Nephron (organoid): ENCODE data around the gene WASL.

Experiments used
- H3K27ac Mint-ChIP-seq, 3 experiments: 2 replicates each; pipeline ENCODE4 v1.8.0; 2020; ENCODE audit warnings: mixed read lengths in 3 of 3, mild to moderate bottlenecking in 2 of 3, moderate library complexity in 1 of 3
- H3K27me3 Mint-ChIP-seq: 2 replicates; pipeline ENCODE4 v1.8.0; 2021; ENCODE audit warnings: low read depth, mild to moderate bottlenecking, moderate library complexity, mixed read lengths
- H3K36me3 Mint-ChIP-seq: 2 replicates; pipeline ENCODE4 v1.8.0; 2020; ENCODE audit warnings: low read depth, mixed read lengths
- H3K4me1 Mint-ChIP-seq: 2 replicates; pipeline ENCODE4 v1.8.0; 2020; ENCODE audit warnings: mixed read lengths
- H3K4me3 Mint-ChIP-seq, 3 experiments: 2 replicates each; pipeline ENCODE4 v1.8.0; 2020; ENCODE audit warnings: mild to moderate bottlenecking in 3 of 3, mixed read lengths in 3 of 3, moderate library complexity in 2 of 3
- H3K9me3 Mint-ChIP-seq: 2 replicates; pipeline ENCODE4 v1.8.0; 2020; ENCODE audit warnings: mixed read lengths
- TF ChIP-seq, protein P1 (sequence below), 3 experiments: fragments of 200-600 bp; sonication (generic); IDR thresholded peaks; one replicate each; pipeline ENCODE4 v1.5.0; 2021; ENCODE audit warnings: antibody characterized with exemption in 3 of 3; ENCODE audit not compliant: unreplicated experiment in 3 of 3

WASL gene

DNA sequence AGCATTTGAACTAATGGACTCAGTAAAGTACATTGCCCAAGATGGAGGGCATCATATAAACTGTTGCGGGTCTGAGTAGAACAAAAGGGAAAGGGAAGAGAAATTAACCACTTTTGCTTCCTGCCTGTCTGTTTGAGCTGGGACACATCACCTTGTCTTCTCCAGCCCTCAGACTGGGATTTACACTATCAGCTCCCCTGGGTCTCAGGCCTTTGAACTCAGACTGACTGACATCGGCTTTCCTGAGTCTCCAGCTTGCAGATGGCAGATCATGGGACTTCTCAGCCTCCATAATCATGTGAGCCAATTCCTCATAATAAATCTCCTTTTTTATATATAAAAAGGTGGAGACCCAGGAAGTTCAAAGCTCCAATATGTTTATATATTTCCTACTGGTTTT lies 23.0 kb upstream of the WASL start:
- TF ChIP-seq, protein P1, sequence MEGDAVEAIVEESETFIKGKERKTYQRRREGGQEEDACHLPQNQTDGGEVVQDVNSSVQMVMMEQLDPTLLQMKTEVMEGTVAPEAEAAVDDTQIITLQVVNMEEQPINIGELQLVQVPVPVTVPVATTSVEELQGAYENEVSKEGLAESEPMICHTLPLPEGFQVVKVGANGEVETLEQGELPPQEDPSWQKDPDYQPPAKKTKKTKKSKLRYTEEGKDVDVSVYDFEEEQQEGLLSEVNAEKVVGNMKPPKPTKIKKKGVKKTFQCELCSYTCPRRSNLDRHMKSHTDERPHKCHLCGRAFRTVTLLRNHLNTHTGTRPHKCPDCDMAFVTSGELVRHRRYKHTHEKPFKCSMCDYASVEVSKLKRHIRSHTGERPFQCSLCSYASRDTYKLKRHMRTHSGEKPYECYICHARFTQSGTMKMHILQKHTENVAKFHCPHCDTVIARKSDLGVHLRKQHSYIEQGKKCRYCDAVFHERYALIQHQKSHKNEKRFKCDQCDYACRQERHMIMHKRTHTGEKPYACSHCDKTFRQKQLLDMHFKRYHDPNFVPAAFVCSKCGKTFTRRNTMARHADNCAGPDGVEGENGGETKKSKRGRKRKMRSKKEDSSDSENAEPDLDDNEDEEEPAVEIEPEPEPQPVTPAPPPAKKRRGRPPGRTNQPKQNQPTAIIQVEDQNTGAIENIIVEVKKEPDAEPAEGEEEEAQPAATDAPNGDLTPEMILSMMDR (IDR thresholded peaks at IDR 0.05; ENCODE audit: unreplicated experiment in 3 of 3), result no peak
- no peaks in the 10 kb centered on the region for H3K36me3 Mint-ChIP-seq
- H3K27me3 Mint-ChIP-seq, result no peaks in the 10 kb centered on the region
- no peaks in the 10 kb centered on the region for H3K9me3 Mint-ChIP-seq
- no peaks in the 10 kb centered on the region for H3K4me1 Mint-ChIP-seq
- no peak overlapping the region for H3K27ac Mint-ChIP-seq
- H3K4me3 Mint-ChIP-seq, result no peak overlapping the region

DNA sequence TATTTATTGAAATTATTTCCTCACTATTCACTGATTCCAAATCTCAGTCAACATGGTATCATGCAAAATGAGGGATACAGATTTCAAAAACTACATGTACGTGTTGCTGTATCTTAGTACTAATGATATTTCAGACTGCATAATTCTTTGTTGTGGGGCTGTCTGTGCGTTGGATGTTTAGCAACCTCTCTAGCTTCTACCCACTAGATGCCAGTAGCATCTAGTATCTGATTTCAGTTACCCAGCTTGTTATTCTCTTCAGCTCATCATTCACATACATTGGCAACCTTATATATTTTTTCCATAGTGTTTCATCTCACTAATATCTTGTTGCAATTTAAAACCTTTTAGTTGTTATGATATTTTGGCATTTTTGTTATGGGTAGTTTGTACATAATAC lies 22.5 kb upstream of the WASL start:
- no peaks in the 10 kb centered on the region for H3K36me3 Mint-ChIP-seq
- no peaks in the 10 kb centered on the region for H3K4me1 Mint-ChIP-seq
- H3K9me3 Mint-ChIP-seq, result no peaks in the 10 kb centered on the region
- TF ChIP-seq, protein P1 (IDR thresholded peaks at IDR 0.05; ENCODE audit: unreplicated experiment in 3 of 3), result no peak
- no peak overlapping the region for H3K4me3 Mint-ChIP-seq
- no peak overlapping the region for H3K27ac Mint-ChIP-seq
- no peaks in the 10 kb centered on the region for H3K27me3 Mint-ChIP-seq

DNA sequence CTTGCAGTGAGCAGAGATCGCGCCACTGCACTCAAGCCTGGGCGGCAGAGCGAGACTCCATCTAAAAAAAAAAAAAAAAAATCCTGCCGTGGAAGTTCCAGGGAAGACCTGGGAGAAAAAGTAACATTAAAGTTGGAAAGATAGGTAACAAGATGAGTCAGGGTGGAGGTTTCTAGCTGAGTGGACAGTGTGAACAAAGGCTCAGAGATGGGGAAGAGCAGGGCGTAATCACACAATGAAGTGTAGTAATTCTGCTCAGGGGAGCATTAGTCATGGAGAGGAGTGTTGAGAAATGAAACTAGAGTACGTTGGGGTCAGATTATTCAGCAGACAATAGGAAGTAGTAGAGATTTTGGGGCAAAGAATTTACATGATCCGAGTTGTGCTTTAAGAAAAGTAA lies 21.6 kb upstream of the WASL start:
- no peaks in the 10 kb centered on the region for H3K9me3 Mint-ChIP-seq
- no peaks in the 10 kb centered on the region for H3K4me1 Mint-ChIP-seq
- H3K4me3 Mint-ChIP-seq, result no peak overlapping the region
- TF ChIP-seq, protein P1 (IDR thresholded peaks at IDR 0.05; ENCODE audit: unreplicated experiment in 3 of 3), result no peak
- no peaks in the 10 kb centered on the region for H3K27me3 Mint-ChIP-seq
- no peaks in the 10 kb centered on the region for H3K36me3 Mint-ChIP-seq
- H3K27ac Mint-ChIP-seq, result no peak overlapping the region

DNA sequence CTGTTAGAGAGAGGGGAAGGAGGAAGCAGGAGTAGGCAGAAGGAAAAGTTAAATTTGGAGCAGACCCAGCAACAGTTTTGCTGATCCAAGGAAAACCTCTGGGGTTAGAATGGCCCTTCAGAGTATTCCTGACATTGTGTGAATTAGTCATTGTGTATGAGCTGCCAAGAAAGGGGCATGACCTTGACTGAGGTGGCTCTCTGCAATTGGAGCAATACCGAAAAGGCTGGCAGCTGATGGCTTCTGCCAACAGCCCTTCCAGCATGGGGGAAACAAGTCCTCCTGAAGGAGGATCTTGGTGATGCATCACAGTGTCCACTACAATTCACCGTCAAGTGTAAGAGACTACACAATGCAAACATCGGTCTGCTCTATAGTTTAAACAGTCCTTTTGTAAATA lies 20.6 kb upstream of the WASL start:
- H3K27ac Mint-ChIP-seq, result no peak overlapping the region
- TF ChIP-seq, protein P1 (IDR thresholded peaks at IDR 0.05; ENCODE audit: unreplicated experiment in 3 of 3), result no peak
- no peaks in the 10 kb centered on the region for H3K4me1 Mint-ChIP-seq
- no peaks in the 10 kb centered on the region for H3K27me3 Mint-ChIP-seq
- no peaks in the 10 kb centered on the region for H3K9me3 Mint-ChIP-seq
- H3K36me3 Mint-ChIP-seq, result no peaks in the 10 kb centered on the region
- H3K4me3 Mint-ChIP-seq, result no peak overlapping the region

DNA sequence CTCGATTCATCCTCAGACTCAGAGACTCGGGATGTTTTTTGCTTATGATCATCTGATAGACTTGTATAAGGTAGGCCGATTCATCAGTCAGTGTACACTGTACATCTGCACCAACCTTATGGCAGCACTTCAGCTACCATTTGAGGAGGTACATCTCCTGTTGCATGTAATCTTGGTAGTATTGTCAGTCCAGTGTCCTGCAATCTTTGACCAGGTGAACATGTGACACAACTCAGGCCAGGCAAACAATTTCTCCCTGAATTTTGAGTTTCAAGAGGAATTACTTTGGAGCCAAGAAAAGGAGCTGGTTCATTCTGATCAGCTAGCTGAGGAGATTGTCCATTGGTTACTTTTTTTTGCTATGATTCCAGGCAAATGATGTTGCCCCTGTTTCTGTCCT lies 19.7 kb upstream of the WASL start:
- H3K4me3 Mint-ChIP-seq, result no peak overlapping the region
- no peak overlapping the region for H3K27ac Mint-ChIP-seq
- TF ChIP-seq, protein P1 (IDR thresholded peaks at IDR 0.05; ENCODE audit: unreplicated experiment in 3 of 3), result no peak
- no peaks in the 10 kb centered on the region for H3K9me3 Mint-ChIP-seq
- no peaks in the 10 kb centered on the region for H3K36me3 Mint-ChIP-seq
- H3K27me3 Mint-ChIP-seq, result no peaks in the 10 kb centered on the region
- no peaks in the 10 kb centered on the region for H3K4me1 Mint-ChIP-seq

DNA sequence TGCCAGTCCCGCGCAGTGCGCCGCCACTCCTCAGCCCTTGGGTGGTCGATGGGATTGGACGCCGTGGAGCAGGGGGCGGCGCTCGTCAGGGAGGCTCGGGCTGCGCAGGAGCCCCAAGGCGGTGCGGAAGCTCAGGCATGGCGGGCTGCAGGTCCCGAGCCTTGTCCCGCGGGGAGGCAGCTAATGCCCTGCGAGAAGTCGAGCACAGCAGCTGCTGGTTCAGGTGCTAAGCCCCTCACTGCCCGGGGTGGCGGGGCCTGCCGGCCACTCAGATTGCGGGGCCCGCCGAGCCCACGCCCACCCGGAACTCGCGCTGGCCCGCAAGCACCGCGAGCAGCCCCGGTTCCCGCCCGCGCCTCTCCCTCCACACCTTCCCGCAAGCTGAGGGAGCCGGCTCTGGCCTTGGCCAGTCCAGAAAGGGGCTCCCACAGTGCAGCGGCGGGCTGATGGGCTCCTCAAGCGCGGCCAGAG lies 14.4 kb upstream of the WASL start:
- Mint-ChIP-seq H3K27me3 (no peaks in the 10 kb centered on the region), H3K9me3 (no peaks in the 10 kb centered on the region), H3K27ac (no peak overlapping the region), H3K36me3 (no peaks in the 10 kb centered on the region), H3K4me3 (no peak overlapping the region), H3K4me1 (no peaks in the 10 kb centered on the region)
- TF ChIP-seq, protein P1 (IDR thresholded peaks at IDR 0.05; ENCODE audit: unreplicated experiment in 3 of 3), result no peak
